ENCODE data around the gene NRXN3. TPM values are rescaled to one million over a fixed set of nuclear protein-coding genes. Genes with fewer than 3 reads are reported as not detected.

NRXN3 gene
- total and polyA plus RNA-seq, 4 donors, result 0.07 to 1.2 (median 0.23) TPM

DNA sequence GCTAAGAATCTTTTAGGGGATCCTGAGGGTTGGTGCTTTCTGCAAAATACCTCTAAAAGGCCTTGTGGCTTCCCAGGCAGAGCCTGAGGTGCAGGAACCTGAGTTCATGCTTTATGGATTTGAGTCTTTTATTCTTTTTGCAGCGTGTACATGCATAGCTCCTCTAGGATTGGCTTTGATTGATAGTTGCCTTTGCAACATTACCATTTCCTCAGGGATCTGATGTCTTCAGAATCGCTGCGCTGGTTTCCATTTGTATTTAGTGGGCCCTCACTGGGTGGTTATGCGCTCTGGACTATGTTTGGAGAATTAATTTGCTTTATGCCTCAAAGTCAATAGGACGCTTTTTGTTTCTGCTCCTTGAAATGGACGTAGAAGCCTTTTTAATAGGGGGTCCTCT, 16.1 kb downstream of the NRXN3 start:
- TF ChIP-seq HNF4A (conservative IDR thresholded peaks at IDR 0.05), result no peak
- TF ChIP-seq FOXA2 (IDR thresholded peaks at IDR 0.05), result no peak
- TF ChIP-seq, protein P1, sequence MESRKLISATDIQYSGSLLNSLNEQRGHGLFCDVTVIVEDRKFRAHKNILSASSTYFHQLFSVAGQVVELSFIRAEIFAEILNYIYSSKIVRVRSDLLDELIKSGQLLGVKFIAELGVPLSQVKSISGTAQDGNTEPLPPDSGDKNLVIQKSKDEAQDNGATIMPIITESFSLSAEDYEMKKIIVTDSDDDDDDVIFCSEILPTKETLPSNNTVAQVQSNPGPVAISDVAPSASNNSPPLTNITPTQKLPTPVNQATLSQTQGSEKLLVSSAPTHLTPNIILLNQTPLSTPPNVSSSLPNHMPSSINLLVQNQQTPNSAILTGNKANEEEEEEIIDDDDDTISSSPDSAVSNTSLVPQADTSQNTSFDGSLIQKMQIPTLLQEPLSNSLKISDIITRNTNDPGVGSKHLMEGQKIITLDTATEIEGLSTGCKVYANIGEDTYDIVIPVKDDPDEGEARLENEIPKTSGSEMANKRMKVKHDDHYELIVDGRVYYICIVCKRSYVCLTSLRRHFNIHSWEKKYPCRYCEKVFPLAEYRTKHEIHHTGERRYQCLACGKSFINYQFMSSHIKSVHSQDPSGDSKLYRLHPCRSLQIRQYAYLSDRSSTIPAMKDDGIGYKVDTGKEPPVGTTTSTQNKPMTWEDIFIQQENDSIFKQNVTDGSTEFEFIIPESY (IDR thresholded peaks at IDR 0.05), result no peak
- TF ChIP-seq SP1 (IDR thresholded peaks at IDR 0.05), result no peak
- no peak for TF ChIP-seq FOXA1 (IDR thresholded peaks at IDR 0.05)
- TF ChIP-seq, protein P2, sequence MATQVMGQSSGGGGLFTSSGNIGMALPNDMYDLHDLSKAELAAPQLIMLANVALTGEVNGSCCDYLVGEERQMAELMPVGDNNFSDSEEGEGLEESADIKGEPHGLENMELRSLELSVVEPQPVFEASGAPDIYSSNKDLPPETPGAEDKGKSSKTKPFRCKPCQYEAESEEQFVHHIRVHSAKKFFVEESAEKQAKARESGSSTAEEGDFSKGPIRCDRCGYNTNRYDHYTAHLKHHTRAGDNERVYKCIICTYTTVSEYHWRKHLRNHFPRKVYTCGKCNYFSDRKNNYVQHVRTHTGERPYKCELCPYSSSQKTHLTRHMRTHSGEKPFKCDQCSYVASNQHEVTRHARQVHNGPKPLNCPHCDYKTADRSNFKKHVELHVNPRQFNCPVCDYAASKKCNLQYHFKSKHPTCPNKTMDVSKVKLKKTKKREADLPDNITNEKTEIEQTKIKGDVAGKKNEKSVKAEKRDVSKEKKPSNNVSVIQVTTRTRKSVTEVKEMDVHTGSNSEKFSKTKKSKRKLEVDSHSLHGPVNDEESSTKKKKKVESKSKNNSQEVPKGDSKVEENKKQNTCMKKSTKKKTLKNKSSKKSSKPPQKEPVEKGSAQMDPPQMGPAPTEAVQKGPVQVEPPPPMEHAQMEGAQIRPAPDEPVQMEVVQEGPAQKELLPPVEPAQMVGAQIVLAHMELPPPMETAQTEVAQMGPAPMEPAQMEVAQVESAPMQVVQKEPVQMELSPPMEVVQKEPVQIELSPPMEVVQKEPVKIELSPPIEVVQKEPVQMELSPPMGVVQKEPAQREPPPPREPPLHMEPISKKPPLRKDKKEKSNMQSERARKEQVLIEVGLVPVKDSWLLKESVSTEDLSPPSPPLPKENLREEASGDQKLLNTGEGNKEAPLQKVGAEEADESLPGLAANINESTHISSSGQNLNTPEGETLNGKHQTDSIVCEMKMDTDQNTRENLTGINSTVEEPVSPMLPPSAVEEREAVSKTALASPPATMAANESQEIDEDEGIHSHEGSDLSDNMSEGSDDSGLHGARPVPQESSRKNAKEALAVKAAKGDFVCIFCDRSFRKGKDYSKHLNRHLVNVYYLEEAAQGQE (IDR thresholded peaks at IDR 0.05), result no peak
- no peak for TF ChIP-seq GABPA (IDR thresholded peaks at IDR 0.05 in 1 of 2, conservative IDR thresholded peaks at IDR 0.05 in 1 of 2)
- no peak for TF ChIP-seq RXRA (IDR thresholded peaks at IDR 0.05)
- no peak for TF ChIP-seq TAF1 (conservative IDR thresholded peaks at IDR 0.05)
- TF ChIP-seq NR2F2 (IDR thresholded peaks at IDR 0.05), result no peak
- TF ChIP-seq RAD21 (IDR thresholded peaks at IDR 0.05), result no peak
- TF ChIP-seq YY1 (IDR thresholded peaks at IDR 0.05), result no peak
- TF ChIP-seq MAX (IDR thresholded peaks at IDR 0.05), result no peak
- no peak for DNase-seq (ENCODE audit: low spot score)
- Histone ChIP-seq H3K36me3 (ENCODE audit: control insufficient read depth in 4 of 4, insufficient read depth in 3 of 4, low read depth in 1 of 4, low read length in 3 of 4) (no peaks in the 10 kb centered on the region), H3K4me3 (ENCODE audit: low read depth in 1 of 3, low read length in 3 of 3) (no peak overlapping the region), H3K4me1 (ENCODE audit: control insufficient read depth in 4 of 4, insufficient read depth in 4 of 4, low read length in 3 of 4) (no peaks in the 10 kb centered on the region), H3K27me3 (ENCODE audit: control insufficient read depth in 4 of 4, insufficient read depth in 4 of 4, low read length in 3 of 4) (no peaks in the 10 kb centered on the region), H3K27ac (ENCODE audit: low read depth in 1 of 2, low read length in 2 of 2) (no peak overlapping the region), H3K9me3 (ENCODE audit: control insufficient read depth in 4 of 4, low read length in 3 of 4) (no peaks in the 10 kb centered on the region), H3K9ac (ENCODE audit: low read depth in 1 of 2, low read length in 2 of 2) (no peak overlapping the region)
- 80% methylated on average over 6 of the region's 6 CpGs for WGBS

GRCh38 chr14:78188882-78189281, 18.7 kb downstream of the NRXN3 start:
- no peak overlapping the region for H3K27ac ChIP-seq (ENCODE audit: low read depth in 1 of 2, low read length in 2 of 2)
- no peak overlapping the region for H3K4me3 ChIP-seq (ENCODE audit: low read depth in 1 of 3, low read length in 3 of 3)
- H3K9me3 ChIP-seq (ENCODE audit: control insufficient read depth in 4 of 4, low read length in 3 of 4), result no peaks in the 10 kb centered on the region
- DNase-seq (ENCODE audit: low spot score), result no peak
- no peaks in the 10 kb centered on the region for H3K27me3 ChIP-seq (ENCODE audit: control insufficient read depth in 4 of 4, insufficient read depth in 4 of 4, low read length in 3 of 4)
- no peaks in the 10 kb centered on the region for H3K36me3 ChIP-seq (ENCODE audit: control insufficient read depth in 4 of 4, insufficient read depth in 3 of 4, low read depth in 1 of 4, low read length in 3 of 4)
- WGBS, result 74% methylated on average over 3 of the region's 3 CpGs
- no peak for TF ChIP-seq RXRA (IDR thresholded peaks at IDR 0.05)
- TF ChIP-seq TAF1 (conservative IDR thresholded peaks at IDR 0.05), result no peak
- TF ChIP-seq, protein P1 (IDR thresholded peaks at IDR 0.05), result no peak
- no peak for TF ChIP-seq NR2F2 (IDR thresholded peaks at IDR 0.05)
- TF ChIP-seq JUND (IDR thresholded peaks at IDR 0.05), result no peak
- TF ChIP-seq MAX (IDR thresholded peaks at IDR 0.05), result no peak
- no peak for TF ChIP-seq YY1 (IDR thresholded peaks at IDR 0.05)
- no peak for TF ChIP-seq HNF4G (IDR thresholded peaks at IDR 0.05)
- TF ChIP-seq HNF4A (conservative IDR thresholded peaks at IDR 0.05), result no peak
- TF ChIP-seq EGR1 (IDR thresholded peaks at IDR 0.05; ENCODE audit: low read depth in 2 of 2), result no peak
- TF ChIP-seq, protein P3, sequence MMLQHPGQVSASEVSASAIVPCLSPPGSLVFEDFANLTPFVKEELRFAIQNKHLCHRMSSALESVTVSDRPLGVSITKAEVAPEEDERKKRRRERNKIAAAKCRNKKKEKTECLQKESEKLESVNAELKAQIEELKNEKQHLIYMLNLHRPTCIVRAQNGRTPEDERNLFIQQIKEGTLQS (IDR thresholded peaks at IDR 0.05), result no peak
- H3K4me1 ChIP-seq (ENCODE audit: control insufficient read depth in 4 of 4, insufficient read depth in 4 of 4, low read length in 3 of 4), result no peaks in the 10 kb centered on the region
- H3K9ac ChIP-seq (ENCODE audit: low read depth in 1 of 2, low read length in 2 of 2), result no peak overlapping the region
